Suppressor macrophage treated with lipopolysaccharide for 1 hour (primary cell): Measurements from ENCODE around the gene FERMT1.

Source experiments
- DNase-seq, 3 donors: peaks; one replicate each; pipeline ENCODE4 v3.0.0-alpha.2; 2020 to 2022

Gene FERMT1, protein sequence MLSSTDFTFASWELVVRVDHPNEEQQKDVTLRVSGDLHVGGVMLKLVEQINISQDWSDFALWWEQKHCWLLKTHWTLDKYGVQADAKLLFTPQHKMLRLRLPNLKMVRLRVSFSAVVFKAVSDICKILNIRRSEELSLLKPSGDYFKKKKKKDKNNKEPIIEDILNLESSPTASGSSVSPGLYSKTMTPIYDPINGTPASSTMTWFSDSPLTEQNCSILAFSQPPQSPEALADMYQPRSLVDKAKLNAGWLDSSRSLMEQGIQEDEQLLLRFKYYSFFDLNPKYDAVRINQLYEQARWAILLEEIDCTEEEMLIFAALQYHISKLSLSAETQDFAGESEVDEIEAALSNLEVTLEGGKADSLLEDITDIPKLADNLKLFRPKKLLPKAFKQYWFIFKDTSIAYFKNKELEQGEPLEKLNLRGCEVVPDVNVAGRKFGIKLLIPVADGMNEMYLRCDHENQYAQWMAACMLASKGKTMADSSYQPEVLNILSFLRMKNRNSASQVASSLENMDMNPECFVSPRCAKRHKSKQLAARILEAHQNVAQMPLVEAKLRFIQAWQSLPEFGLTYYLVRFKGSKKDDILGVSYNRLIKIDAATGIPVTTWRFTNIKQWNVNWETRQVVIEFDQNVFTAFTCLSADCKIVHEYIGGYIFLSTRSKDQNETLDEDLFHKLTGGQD

DNA sequence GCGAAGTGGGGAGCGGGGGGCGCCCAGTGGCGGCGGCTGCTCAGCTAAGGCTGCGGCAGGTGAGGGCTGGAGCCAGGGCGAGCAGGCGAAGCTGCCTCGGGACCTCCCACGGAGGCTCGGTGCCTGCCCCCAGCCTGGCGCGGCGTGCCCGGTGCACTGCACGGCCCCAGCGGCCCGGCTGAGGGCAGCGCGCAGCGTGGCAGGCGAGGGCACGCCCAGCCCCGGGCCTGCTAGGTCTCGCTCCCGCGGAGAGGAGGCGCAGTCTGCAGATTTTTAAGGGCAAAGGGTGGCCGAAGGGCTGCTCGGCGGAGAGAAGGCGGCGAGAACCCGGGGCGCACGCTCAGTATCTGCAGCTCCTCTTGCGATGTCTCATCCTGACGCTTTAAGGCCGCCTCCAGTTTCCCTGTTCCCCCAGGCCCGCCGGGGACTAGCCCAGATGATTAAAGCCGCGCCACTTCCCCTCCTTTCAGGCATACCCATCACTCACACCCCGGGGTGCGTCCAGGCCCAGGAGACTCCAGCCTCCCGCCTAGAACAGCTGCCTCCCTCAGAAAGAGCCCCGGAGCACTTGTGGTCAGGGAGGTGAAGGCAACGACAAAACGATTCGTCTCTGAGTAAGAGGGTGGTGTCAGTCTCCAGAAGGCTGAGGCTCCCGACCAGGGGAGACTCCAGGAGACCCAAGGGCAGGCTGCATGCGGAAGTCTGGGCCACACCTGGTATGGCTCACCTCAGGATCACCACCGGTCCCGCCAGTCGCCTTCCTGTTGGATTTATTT is at the start of gene FERMT1:
TSS of gene FERMT1 (minus strand) at position 158 of the 776 bp plus-strand sequence. CDS start 3,476 bp downstream, outside the sequence.
- peak; percentile 93 to 95 (median 94) for DNase-seq

DNA sequence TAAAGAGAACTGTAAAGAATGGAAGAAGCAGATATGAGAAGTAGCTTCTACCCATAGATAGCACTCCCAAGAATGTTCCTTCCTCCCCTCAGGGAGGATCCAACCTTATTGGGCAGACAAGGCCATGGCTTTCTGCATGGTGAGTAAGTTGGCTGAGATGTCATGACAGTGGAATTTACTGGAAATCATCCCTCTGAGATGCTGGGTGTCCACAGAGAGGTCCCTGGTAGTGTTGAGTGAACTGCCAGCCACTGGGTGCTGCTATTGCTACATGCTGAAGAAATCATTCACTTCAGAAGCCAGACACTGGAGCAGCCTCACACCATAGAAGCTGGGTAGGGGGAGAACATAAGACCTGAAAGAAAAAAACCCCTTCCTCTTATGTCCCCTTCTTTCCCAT is 46.4 kb upstream of the FERMT1 start:
- no peak for DNase-seq

DNA sequence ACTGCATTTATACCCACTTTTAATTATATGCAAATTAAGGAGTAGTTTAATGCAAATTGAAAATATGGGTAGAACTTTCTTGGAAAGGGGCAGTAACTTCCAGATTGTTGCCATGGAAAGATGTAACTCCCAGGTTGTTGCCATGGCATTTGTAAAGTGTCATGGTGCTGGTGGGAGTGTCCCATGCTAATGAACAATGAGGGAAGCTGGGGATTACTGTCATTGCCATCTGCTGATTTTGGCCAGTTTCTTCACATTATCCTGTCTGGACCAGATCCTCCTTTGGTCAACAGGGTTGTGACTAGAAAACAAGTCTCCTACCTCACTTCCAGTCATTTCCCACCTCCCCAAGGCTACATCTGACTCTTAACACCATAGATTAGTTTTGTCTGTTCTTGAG is 45.4 kb upstream of the FERMT1 start:
- DNase-seq, result no peak

DNA sequence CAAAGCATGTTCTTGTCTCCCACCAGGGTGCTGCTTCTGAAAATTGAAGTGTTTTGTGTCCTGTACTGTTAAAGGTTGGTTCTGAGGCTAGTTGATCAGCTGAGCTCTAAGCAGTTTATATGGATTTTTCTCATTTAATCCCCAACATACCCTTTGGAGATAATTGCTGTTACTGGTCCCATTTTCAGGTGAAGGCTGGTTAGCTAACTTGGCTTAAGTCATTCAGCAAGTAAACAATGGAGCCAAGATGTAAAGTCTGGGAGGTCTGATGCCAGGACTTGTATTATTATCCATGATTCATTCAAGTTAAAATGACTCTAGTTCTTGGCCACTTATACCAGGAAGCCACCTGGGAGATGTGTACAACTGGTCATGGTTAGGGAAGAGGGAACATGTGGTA is 42.5 kb upstream of the FERMT1 start:
- DNase-seq, result no peak

DNA sequence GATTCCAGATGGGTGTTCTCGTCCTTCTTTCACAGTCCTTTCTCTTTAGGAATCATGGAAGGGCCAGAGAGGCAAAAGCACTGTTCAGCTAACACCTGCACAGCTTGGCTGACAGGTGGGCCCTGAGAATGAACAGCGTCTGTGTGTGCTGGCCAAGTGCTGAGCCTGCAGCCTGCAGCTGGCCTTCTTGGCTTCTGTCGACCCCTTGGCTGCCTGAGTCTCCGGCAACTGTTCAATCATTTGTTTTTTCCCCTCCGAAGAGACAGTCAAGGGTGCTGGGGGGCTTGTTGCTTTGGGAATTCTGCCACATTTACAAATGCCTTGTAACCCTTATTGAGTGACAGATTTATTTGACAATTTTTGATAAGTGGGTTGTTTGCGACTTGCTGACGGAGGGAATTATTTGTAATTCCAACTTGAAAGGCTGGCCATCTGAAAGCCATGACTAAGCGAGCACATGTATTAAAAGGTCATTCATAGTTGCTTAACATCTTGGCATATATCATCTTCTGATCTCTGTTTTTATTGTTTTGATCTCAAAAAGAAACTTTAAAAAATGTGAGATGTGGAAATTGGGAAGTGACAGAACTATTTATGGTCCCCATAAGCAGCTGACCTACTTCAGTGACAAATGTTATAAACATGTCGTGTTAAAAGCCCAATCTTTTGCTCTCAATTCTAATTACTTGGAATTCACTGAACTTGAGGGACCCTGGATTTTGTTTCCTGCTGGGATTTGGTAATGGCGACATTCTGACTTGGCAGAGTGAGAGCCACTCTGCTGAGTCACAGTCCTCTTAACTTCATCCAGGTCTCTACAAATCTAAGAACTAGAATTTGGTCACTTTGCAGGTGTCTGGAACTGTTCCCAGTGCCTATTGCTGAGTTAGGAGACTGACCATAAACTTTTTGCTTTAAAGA is 41.9 kb upstream of the FERMT1 start:
- no peak for DNase-seq

DNA sequence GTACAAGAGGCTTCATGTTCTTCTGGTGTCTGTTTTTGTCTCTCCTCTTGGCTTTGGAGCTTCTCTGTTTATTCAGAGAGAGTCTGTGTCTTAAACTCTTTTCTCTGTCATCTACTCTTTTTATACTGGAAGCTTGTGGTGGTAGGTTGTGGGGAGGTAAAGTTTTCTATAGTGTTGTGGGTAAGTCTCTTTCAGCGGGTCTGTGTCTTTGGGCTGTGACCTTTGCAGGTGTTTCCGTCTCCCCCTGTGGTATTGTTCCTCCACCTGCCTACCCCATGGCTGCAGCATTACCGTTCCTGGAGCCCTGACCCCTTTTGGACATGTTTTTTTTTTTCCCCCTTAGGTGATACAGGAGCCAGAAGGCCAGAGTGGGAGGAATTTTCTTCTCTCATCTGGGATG is 37.9 kb upstream of the FERMT1 start:
- no peak for DNase-seq

DNA sequence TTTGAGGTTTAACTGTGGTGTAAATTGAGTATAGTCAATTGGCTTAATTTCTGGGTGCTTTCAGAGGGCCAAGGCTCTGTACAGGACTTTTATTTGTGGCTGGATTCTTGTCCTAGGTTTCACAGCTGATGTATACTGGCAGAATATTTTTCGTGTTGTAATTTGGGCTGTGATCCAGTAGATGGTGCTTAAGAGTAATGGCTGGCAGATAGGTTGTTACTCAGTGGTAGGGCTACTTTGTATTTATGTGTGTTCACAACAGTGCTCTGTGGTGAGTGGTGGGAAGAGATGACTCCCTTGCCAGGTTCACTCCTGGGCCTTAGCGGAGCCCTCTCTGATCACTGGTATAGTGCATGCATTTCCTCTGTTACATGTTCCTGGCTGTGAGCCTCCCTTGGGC is 34.5 kb upstream of the FERMT1 start:
- no peak for DNase-seq

DNA sequence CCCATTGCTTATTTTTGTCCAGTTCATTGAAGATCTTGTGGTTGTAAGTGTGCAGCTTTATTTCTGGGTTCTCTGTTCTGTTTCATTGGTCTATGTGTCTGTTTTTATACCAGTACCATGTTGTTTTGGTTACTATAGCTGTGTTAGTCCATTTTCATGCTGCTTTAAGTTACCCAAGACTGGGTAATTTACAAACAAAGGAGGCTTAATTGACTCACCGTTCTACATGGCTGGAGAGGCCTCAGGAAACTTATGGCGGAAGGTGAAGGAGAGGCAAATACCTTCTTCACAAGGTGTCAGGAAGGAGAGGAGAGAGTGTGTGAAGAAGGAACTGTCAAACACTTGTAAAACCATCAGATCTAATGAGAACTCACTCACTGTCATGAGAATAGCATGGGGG is 29.9 kb upstream of the FERMT1 start:
- no peak for DNase-seq

DNA sequence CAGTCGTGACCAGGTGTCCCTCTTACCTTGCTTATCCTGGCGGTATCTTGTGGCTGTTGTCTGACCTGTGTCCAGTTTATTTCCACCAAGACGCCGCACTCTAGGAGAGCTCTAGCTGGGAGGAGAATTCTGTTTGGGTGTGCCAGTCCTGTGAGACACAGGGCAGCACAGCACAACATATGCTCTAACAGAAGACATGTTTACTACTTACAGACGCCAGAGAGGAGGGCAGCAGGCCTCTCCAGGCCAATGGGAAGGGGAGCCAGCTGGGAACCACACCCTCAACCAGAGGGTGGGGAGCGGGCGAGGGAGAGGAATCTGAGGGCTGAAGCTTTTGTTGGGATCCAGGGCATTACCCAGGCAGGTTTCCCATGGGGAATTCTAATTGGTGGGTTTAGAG is 25.2 kb upstream of the FERMT1 start:
- DNase-seq, result no peak

DNA sequence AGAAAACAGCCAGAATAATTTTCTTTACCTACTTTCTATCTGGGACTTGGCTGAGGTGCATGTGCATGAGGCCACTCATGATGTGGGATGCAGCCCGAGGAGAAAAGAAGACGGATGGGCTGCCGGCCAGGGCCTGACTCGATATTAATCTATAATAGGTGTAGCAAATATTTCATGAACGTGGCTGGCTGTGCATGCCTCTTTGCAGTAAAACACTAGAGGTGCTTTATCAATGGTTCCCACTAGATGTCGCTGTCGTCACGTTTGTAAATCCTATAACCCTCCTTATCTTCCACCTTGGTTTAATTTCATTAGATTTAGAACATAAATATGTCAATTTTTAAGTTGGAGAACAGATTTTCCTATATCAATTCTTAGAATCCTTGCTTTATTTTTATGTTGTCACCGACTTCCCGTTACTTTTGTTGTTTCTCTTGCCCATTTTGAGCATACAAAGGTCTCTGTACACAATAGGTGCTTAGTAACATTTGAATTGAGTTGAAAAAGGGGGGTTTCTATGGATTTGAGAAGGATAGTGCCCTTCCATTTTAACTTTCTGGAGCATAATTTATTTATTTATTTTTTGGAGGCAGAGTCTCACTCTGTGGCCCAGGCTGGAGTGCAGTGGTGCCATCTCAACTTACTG is 19.6 kb upstream of the FERMT1 start:
- DNase-seq, result peak; percentile 64 to 79 (median 73)

DNA sequence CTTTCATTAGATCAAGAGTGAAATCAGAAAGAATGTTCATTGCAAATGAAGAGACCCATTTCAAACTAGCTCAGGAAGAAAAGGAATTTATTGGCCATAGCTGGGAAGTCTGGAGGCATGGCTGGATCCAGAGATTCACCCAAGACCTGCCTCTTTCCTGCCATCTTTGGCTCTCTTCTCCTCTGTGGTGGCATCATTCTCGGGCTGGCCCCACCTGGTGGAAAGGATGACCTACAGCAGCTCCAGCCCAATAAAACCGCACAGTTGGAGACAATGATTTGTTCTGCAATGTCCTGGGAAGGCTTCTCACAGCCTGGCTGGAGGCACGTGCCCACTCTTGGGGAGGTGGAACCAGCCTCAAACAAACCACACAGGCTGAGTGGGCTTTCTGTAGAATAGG is 18.1 kb upstream of the FERMT1 start:
- peak in 1 of 3 donors; percentile 17 for DNase-seq

DNA sequence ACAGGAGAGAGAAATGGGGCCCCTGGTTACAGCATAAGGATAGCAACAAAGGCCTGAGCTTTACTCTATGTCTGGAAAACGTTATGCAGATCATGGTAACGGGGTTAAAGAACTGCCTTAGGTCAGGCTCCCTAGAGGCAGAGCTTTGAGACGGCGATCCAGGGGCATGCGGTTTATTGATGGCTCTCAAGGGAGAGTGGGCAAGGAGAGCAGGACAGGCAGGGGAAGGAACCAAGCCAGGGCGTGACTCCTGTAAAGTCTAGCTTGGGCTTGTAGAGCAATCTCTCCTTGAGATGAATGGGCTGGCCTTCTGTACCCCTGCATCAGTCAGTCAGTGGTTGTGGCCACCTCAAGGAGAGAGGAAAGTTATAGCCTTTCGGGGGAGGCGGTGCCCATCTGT is 12.5 kb upstream of the FERMT1 start:
- no peak for DNase-seq

DNA sequence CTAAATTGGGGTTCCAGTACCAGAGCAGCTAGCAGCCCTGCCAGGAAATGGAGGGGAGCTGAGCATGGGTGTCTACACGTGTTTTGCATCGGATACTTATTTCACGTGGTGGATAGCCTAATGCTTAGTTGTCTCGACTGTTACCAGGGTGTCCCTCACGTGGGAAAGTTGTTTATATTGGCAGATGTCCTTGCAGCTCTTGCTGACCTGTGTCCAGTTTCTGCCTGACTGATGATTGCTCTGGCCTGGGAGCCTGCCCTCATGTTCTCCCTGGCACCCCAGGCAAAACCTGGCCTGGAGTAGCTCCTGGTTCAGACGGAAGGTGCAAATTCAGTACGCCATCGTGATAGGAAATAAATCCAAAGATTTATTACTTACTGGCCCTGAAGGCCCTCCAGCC is 11.8 kb upstream of the FERMT1 start:
- DNase-seq, result no peak

DNA sequence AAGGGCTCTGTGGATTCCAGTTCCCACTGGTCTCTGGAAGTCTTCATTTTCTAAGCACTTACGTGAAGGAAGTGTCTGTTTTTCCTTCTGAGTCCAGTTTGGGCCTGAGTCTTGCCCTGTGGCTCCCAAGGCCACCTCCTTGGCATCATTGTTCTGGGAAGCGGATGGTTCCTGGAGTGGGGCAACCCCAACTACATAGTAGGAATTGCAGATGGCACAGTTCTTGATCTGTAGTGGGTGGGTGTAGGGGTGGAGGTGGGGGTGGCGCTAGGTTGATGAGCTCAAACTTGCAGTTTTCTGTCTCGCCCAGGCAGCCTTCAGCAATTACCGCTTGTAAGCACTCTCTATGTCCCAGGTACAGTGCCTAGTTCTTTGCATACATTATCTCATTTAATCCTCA is 7.2 kb upstream of the FERMT1 start:
- no peak for DNase-seq

DNA sequence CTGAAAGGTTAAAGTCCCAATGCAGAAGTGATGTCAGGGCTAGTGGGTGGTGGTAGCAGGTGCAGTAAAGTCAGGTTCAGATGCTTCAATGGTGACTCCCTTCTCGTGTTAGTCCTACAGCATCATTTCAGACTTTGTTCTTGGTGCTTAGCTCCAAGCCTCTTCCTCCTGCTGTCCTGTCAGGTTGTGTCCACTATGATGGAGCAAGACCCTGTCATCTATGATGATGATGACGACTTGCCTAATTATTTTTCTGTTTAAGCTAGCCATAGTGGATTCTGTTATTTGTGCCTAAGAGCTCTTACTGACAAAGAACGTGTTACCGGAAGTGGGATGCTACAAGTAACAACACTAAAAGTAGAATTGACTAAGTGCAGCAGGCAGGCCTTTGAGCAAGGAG is 5.0 kb upstream of the FERMT1 start:
- DNase-seq, result no peak

DNA sequence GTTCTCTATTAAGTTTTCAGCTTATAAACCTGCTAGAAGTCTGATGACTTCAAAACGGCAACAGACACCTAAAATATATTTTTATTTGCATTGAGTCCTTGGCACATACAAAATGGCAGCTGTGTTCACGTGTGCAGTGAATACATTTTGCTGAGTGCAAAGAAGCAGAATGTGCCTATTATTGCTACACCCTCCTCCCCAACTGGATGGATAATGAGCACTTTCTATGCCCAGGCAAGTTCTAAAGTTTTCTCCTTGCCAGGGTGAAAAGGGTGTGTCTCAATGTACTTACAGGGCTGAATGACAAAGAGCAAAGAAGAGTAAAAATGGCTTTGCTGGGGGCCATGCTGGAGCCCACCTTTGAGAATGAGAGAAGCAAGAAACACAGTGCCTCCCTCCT is 4.0 kb upstream of the FERMT1 start:
- no peak for DNase-seq

DNA sequence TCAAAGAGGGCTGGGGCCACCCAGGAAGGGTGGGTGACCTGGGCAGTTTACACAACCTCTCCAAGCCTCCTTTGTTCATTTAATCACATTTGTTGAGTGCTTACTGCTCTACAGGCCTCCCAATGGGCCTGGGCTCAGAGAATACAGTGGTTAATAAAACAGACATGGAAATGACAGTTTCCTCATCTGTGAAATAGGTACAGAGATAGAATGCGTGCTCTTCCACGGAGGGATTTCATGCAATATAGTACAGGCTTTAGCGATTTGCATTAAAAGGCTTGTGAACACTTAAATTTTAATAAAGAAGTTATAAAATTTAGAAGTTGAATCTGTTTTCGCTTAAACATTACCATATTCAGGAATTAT is 802 bp upstream of the FERMT1 start:
- DNase-seq, result no peak

DNA sequence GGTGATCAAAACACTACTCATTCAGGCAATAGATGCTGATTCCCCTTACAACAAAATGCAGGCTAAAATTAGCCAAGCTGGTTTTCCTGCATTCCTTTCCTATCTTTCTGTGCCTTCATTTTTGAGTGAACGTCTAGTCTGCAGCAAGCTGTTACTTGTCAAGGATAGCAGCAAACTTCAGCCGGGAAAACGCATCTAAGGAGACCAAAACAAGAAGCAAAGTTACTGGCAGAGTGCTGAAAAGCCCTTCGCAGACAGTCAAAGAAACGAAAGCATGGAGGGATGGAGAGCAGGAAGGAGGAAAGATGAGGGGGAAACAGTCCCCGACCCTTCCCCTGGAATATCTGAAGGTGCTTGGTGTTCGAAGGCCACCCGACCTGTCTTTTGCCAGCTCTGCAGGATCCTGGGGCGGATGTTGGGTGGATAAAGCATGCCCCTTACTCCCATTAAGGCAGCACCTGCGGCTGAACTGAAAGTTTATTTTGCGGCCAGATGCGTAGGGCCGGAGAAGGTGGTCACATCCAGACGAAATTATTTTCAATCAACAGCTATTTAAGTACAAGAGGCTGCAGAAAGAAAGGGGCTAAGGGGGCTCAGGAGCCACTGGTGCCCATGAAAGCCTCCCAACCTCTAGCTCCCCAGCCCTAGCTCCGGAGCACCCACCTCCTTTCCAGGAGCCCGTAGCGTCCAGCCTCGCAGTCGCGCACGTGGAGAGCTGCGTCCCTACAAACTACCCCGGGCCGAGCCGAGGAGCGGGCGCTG is 538 bp downstream of the FERMT1 start:
- peak in 1 of 3 donors; percentile 1 for DNase-seq

DNA sequence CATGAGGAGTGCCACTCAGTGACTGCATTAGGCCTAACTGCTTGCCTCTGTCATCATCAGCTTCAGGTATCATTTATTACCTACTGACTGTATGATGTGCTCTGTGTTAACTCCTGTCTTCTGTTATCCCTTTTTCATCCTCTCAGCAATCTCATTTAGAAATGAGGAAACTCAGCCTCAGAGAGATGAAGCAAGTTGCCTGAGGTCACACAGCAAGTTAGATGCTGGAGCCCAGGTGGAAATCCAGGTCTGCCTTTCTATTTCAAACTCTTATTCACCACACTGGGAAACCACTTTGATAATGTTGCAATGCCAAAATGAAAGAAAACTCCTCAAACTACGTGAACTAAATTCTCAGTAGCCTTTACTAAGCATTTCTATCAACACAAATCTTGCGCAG is 1.3 kb downstream of the FERMT1 start:
- DNase-seq, result no peak

DNA sequence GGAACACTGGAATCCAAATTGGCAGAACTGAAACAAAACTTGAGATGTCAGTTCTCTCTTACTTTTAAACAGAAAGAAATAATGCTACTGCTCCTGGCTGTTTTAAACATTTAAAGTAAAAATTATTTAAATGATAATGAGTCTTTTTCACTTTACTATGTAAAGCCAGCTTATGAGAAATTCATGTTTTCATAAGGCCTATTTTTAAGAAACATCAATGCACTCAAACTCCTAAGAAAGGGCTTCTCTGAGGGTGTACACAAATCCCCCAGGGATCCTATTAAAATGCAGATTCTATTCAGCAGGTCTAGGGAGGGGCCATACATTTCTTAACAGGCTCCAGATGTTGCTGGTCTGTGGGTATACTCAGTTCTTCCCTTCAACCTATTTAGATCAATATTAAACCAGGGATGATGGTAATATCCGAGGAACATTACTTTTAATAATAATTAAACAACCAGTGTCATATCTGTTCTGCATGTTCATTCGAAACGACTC is 2.3 kb downstream of the FERMT1 start:
- no peak for DNase-seq

DNA sequence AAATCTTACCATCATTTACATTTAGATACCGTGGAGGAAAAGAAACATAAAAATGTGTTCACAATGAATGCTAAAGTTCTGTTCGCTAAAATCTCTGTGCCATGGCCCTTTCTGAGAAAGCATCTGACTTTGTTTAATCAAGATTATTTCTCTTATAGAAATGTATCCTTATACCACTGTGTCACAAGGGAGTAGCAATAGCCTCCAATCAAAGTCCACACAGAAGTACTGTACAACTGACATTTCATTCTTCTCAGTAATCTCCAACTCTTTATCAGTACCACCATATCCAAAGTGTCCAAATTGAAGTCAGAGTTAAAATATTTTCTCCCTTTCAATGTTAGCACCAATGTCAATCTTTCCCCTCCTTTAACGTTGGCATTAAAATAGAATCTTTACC is 6.1 kb downstream of the FERMT1 start:
- DNase-seq, result no peak
